IMR-90 (cell line): Measurements from ENCODE around the gene PLCD1. TPM values are rescaled to one million over a fixed set of nuclear protein-coding genes. Genes with fewer than 3 reads are reported as not detected.
A peak's percentile ranks its signal among the peaks of the same experiment; 100 is the strongest.

Source experiments
- ATAC-seq: fragments of 200-7000 bp; cut with Tn5 transposase; 2 replicates; pipeline ENCODE4 v1.9.1; 2020; ENCODE audit warnings: low read depth, mild to moderate bottlenecking, moderate library complexity
- BruUV-seq: library from RNA; stranded (reverse); fragments of 400-500 nt; replicated peaks from 2 replicates; lab custom pipeline; 2021; lab: Mats Ljungman, UMichigan
- CTCF ChIA-PET: fragments of 300-600 bp; formaldehyde crosslinking; extraction: SDS; loops from one replicate; lab custom pipeline; 2021; ENCODE audit warnings: antibody characterized with exemption; lab: Yijun Ruan, JAX
- POLR2A ChIA-PET: fragments of 300-600 bp; sonication (Branson Sonifier 250); formaldehyde crosslinking; loops from one replicate; lab custom pipeline; 2022; ENCODE audit warnings: antibody characterized with exemption; ENCODE audit not compliant: unreplicated experiment; lab: Charles Lee
- DNase-seq: peaks from one replicate; pipeline ENCODE4 v3.0.0; 2013
- H2AFZ ChIP-seq: replicated peaks from 2 replicates; pipeline ENCODE3; 2013; ENCODE audit warnings: low read length, mild to moderate bottlenecking; ENCODE audit not compliant: poor library complexity
- H2AK5ac ChIP-seq: 2 replicates; pipeline ENCODE4 v1.6.1; 2013; ENCODE audit warnings: low read depth, low read length, inconsistent platforms
- H2AK9ac ChIP-seq: replicated peaks from 2 replicates; pipeline ENCODE3; 2013; ENCODE audit warnings: mild to moderate bottlenecking, low read depth, low read length, moderate library complexity; ENCODE audit not compliant: poor library complexity
- H2BK120ac ChIP-seq: 2 replicates; pipeline ENCODE4 v1.6.1; 2013; ENCODE audit warnings: low read depth, low read length, inconsistent platforms
- H2BK15ac ChIP-seq: 3 replicates; pipeline ENCODE4 v1.6.1; 2013; ENCODE audit warnings: low read depth, low read length, inconsistent platforms
- H2BK20ac ChIP-seq: 2 replicates; pipeline ENCODE4 v1.6.1; 2013; ENCODE audit warnings: low read depth, mild to moderate bottlenecking, inconsistent platforms, low read length, moderate library complexity
- H2BK5ac ChIP-seq: 2 replicates; pipeline ENCODE4 v1.6.1; 2013; ENCODE audit warnings: mild to moderate bottlenecking, low read depth, low read length, inconsistent platforms; ENCODE audit not compliant: poor library complexity, severe bottlenecking
- H3K14ac ChIP-seq: replicated peaks from 2 replicates; pipeline ENCODE4 v1.6.1; 2013; ENCODE audit warnings: low read depth, low read length, inconsistent platforms
- H3K18ac ChIP-seq: 2 replicates; pipeline ENCODE4 v1.6.1; 2013; ENCODE audit warnings: low read depth, low read length, control low read depth
- H3K23ac ChIP-seq: 2 replicates; pipeline ENCODE4 v1.6.1; 2013; ENCODE audit warnings: low read depth, low read length, inconsistent platforms
- H3K27ac ChIP-seq: 2 replicates; pipeline ENCODE4 v1.5.1; 2013; ENCODE audit warnings: mild to moderate bottlenecking, control low read depth, low read length; ENCODE audit not compliant: insufficient read depth
- H3K27me3 ChIP-seq: 2 replicates; pipeline ENCODE4 v1.6.1; 2013; ENCODE audit warnings: low read length; ENCODE audit not compliant: control insufficient read depth, insufficient read depth
- H3K36me3 ChIP-seq: 2 replicates; pipeline ENCODE4 v1.6.1; 2013; ENCODE audit warnings: low read length, mixed read lengths; ENCODE audit not compliant: control insufficient read depth, insufficient read depth
- H3K4ac ChIP-seq: 2 replicates; pipeline ENCODE4 v1.6.1; 2013; ENCODE audit warnings: low read depth, low read length, inconsistent platforms
- H3K4me1 ChIP-seq: 2 replicates; pipeline ENCODE4 v1.6.1; 2013; ENCODE audit warnings: low read length, mixed read lengths; ENCODE audit not compliant: control insufficient read depth, insufficient read depth
- H3K4me2 ChIP-seq: 2 replicates; pipeline ENCODE4 v1.6.1; 2013; ENCODE audit warnings: low read depth, mild to moderate bottlenecking, control low read depth, low read length, moderate library complexity
- H3K4me3 ChIP-seq: 2 replicates; pipeline ENCODE4 v1.5.1; 2013; ENCODE audit warnings: low read depth, mild to moderate bottlenecking, control low read depth, low read length, moderate library complexity; ENCODE audit not compliant: insufficient read depth
- H3K56ac ChIP-seq: 2 replicates; pipeline ENCODE4 v1.6.1; 2013; ENCODE audit warnings: low read length, inconsistent platforms; ENCODE audit not compliant: insufficient read depth; ENCODE audit errors: extremely low read depth
- H3K79me1 ChIP-seq, 2 experiments: 2 replicates each; pipeline ENCODE4 v1.6.1; 2013; ENCODE audit warnings: low read length in 2 of 2, inconsistent platforms in 1 of 2, low read depth in 1 of 2
- H3K9ac ChIP-seq: 2 replicates; pipeline ENCODE4 v1.6.1; 2013; ENCODE audit warnings: low read depth, low read length, control low read depth
- H3K9me1 ChIP-seq: 2 replicates; pipeline ENCODE4 v1.6.1; 2013; ENCODE audit warnings: low read length, inconsistent platforms; ENCODE audit not compliant: insufficient read depth
- H3K9me3 ChIP-seq: 2 replicates; pipeline ENCODE4 v1.6.1; 2013; ENCODE audit warnings: low read length; ENCODE audit not compliant: control insufficient read depth, insufficient read depth
- H4K20me1 ChIP-seq: 2 replicates; pipeline ENCODE4 v1.6.1; 2013; ENCODE audit warnings: low read length, inconsistent platforms; ENCODE audit not compliant: insufficient read depth
- H4K5ac ChIP-seq: 2 replicates; pipeline ENCODE4 v1.6.1; 2013; ENCODE audit warnings: mild to moderate bottlenecking, low read depth, low read length, control low read depth
- H4K8ac ChIP-seq, 2 experiments: 2 replicates each; pipeline ENCODE4 v1.6.1; 2013; ENCODE audit warnings: low read depth in 2 of 2, low read length in 2 of 2, control low read depth in 1 of 2, inconsistent platforms in 1 of 2
- H4K91ac ChIP-seq: 2 replicates; pipeline ENCODE4 v1.6.1; 2013; ENCODE audit warnings: low read depth, low read length, inconsistent platforms; ENCODE audit not compliant: insufficient read depth
- MAFK ChIP-seq: IDR thresholded peaks from 2 replicates; pipeline ENCODE4 v1.6.1; 2012; ENCODE audit warnings: low read depth, low read length, improper control_type of control experiment
- SMC3 ChIP-seq: fragments of 150-350 bp; IDR thresholded peaks from 2 replicates; pipeline ENCODE4 v1.6.1; 2016; ENCODE audit warnings: low read depth, mild to moderate bottlenecking, antibody characterized with exemption, low read length, moderate library complexity
- WGBS, 2 experiments: methylation state at CpG; one replicate each; pipeline versions ENCODE4 v1.1.5 to v1.1.7; 2013; ENCODE audit warnings: missing lambda C conversion rate in 2 of 2; ENCODE audit not compliant: insufficient read length in 1 of 2; ENCODE audit errors: extremely low coverage in 2 of 2; 5-methylcytosine and 5-hydroxymethylcytosine counted together
- dilution Hi-C: fragments of 300-500 bp; cut with HindIII; formaldehyde crosslinking; loops from one replicate; pipeline ENCODE4 v1.14.3; 2018; ENCODE audit warnings: low sequenced_read_pairs; ENCODE audit not compliant: unreplicated experiment
- in situ Hi-C: fragments of 300-500 bp; cut with MboI; formaldehyde crosslinking; loops from 3 replicates; pipeline ENCODE4 v1.14.3; 2019; ENCODE audit warnings: low sequenced_read_pairs, inconsistent platforms, mixed read lengths
- intact Hi-C: fragments of 100-400 bp; cut with micrococcal nuclease; formaldehyde crosslinking; loops from 2 replicates; pipeline ENCODE4 v1.10.0; 2022
- polyA plus RNA-seq, 3 experiments: library from polyadenylated mRNA; depleted of rRNA; stranded (reverse); fragments of >200 nt; gene quantifications; 2 replicates each; pipeline ENCODE4 v1.2.3, GENCODE V29; 2012; ENCODE audit warnings: low replicate concordance in 1 of 3
- total RNA-seq: library from RNA; depleted of rRNA; stranded (reverse); fragments of >200 nt; gene quantifications from 2 replicates; pipeline ENCODE4 v1.2.3, GENCODE V29; 2012

The PLCD1 gene
- total and polyA plus RNA-seq, 2 of the 4 experiments (the other 2 are of a cell fraction), result 14.9 to 16.3 TPM

GRCh38 chr3:37990527-37990926, 38.9 kb downstream of the PLCD1 start, which contains the start of gene VILL:
Gene VILL (plus strand): TSS chr3:37990786. CDS start chr3:37993673, 2,887 bp downstream.
- no peak within 1 kb of the TSS for H3K4ac ChIP-seq
- no peak within 1 kb of the TSS for H4K5ac ChIP-seq
- H3K23ac ChIP-seq, result no peak within 1 kb of the TSS
- CTCF ChIA-PET, result no interaction called here
- H2BK5ac ChIP-seq, result no peak within 1 kb of the TSS
- H3K27ac ChIP-seq, result no peak within 1 kb of the TSS
- no peak within 1 kb of the TSS for H3K9ac ChIP-seq
- POLR2A ChIA-PET, result no interaction called here
- no peaks in the 10 kb centered on the region for H4K20me1 ChIP-seq
- no peak within 1 kb of the TSS for H2BK15ac ChIP-seq
- no peak within 1 kb of the TSS for H2BK20ac ChIP-seq
- intact Hi-C loops (no loop called here), dilution Hi-C loops (no loop called here), in situ Hi-C loops (no loop called here)
- 0 out of 2 replicates have a peak within 1 kb of the TSS, but pooled peaks have one; percentile 37 for H2AK5ac ChIP-seq
- no peak within 1 kb of the TSS for H3K4me2 ChIP-seq
- DNase-seq (no peak), ATAC-seq (no peak)
- BruUV-seq, result no TSS peak
- no peaks in the 10 kb centered on the region for H3K9me3 ChIP-seq
- no peak within 1 kb of the TSS for H3K56ac ChIP-seq
- no peak within 1 kb of the TSS for H3K4me3 ChIP-seq
- H3K36me3 ChIP-seq, result 0 out of 2 replicates have a peak, but pooled peaks cover 1% of the 10 kb centered on the region
- H2BK120ac ChIP-seq, result no peak within 1 kb of the TSS
- H3K4me1 ChIP-seq, result peaks cover 2% of the 10 kb centered on the region
- H3K27me3 ChIP-seq, result no peaks in the 10 kb centered on the region; the same call in 1 of the 2 replicates
- H3K79me1 ChIP-seq, result peaks cover 0 to 4% of the 10 kb centered on the region in 2 experiments; a peak in 1 of 4 replicates
- no peak within 1 kb of the TSS for H2AK9ac ChIP-seq
- peaks cover 5% of the 10 kb centered on the region for H3K9me1 ChIP-seq
- WGBS, 2 experiments, result 75% methylated on average over 8 of the region's 10 CpGs; no CpG with 5 or more reads in 1 of the 2 experiments
- no peak within 1 kb of the TSS for H2AFZ ChIP-seq
- TF ChIP-seq SMC3 (no peak), MAFK (no peak)
- H4K8ac ChIP-seq, result no peak within 1 kb of the TSS
- H4K91ac ChIP-seq, result no peak within 1 kb of the TSS
- H3K14ac ChIP-seq, result no peak within 1 kb of the TSS
- no peak within 1 kb of the TSS for H3K18ac ChIP-seq
